ENCODE data around the gene FGR.

FGR gene

DNA sequence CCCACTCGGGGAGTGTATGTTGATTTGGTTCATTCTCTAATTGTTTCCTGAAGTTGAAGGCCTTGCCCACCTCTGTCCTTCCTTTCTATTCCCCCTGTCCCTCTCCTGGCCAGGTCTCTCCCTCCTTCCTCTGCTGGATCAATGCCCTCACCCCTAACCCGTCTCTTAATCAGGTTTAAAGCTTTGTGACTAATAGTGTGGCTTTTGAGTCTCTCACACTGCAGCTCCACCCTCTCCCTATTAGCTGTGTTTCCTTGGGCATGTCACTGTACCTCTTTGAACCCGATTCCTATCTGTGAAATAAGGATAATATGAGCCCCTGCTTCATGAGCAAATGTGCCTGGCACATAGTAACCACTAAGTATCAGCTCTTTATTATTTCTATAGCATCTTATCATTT lies 51.5 kb downstream of the FGR start:
- no peak for ATAC-seq
- TF ChIP-seq RARB (CRISPR knock-in tag; IDR thresholded peaks at IDR 0.05) (no peak), ZFP30 (CRISPR knock-in tag; IDR thresholded peaks at IDR 0.05) (no peak), ESRRG (CRISPR knock-in tag; IDR thresholded peaks at IDR 0.05) (no peak), ZNF70 (CRISPR knock-in tag; IDR thresholded peaks at IDR 0.05) (no peak), OSR1 (CRISPR knock-in tag; IDR thresholded peaks at IDR 0.05) (no peak), ZNF565 (CRISPR knock-in tag; conservative IDR thresholded peaks at IDR 0.05; ENCODE audit: low read depth) (no peak), ISL1 (CRISPR knock-in tag; IDR thresholded peaks at IDR 0.05) (no peak), ARNTL (CRISPR knock-in tag; IDR thresholded peaks at IDR 0.05; ENCODE audit: borderline replicate concordance, low read depth) (no peak)
- TF ChIP-seq, protein P1, sequence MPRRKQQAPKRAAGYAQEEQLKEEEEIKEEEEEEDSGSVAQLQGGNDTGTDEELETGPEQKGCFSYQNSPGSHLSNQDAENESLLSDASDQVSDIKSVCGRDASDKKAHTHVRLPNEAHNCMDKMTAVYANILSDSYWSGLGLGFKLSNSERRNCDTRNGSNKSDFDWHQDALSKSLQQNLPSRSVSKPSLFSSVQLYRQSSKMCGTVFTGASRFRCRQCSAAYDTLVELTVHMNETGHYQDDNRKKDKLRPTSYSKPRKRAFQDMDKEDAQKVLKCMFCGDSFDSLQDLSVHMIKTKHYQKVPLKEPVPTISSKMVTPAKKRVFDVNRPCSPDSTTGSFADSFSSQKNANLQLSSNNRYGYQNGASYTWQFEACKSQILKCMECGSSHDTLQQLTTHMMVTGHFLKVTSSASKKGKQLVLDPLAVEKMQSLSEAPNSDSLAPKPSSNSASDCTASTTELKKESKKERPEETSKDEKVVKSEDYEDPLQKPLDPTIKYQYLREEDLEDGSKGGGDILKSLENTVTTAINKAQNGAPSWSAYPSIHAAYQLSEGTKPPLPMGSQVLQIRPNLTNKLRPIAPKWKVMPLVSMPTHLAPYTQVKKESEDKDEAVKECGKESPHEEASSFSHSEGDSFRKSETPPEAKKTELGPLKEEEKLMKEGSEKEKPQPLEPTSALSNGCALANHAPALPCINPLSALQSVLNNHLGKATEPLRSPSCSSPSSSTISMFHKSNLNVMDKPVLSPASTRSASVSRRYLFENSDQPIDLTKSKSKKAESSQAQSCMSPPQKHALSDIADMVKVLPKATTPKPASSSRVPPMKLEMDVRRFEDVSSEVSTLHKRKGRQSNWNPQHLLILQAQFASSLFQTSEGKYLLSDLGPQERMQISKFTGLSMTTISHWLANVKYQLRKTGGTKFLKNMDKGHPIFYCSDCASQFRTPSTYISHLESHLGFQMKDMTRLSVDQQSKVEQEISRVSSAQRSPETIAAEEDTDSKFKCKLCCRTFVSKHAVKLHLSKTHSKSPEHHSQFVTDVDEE (CRISPR knock-in tag; IDR thresholded peaks at IDR 0.05) = no peak

DNA sequence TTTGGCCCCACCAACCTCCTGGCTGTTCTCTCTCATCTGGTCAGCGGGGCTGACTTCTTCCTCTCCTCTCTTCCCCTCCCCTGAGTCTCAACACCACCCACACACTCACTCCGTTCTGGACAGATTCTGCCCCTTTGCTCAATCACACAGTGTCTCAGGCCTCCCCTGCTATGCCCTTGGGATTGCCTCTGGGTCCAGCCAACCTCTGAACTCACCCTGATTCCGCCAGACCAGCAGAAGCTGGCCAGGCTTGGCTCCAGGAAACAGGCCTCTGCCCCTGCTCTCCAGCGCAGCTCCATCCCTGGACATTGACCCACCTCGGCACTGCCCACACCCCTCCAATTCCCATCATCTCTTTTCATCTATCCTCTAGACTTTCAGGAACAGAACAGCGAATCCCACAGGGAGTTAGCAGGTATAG lies 53.2 kb downstream of the FGR start:
- ATAC-seq = no peak
- TF ChIP-seq, protein P2, sequence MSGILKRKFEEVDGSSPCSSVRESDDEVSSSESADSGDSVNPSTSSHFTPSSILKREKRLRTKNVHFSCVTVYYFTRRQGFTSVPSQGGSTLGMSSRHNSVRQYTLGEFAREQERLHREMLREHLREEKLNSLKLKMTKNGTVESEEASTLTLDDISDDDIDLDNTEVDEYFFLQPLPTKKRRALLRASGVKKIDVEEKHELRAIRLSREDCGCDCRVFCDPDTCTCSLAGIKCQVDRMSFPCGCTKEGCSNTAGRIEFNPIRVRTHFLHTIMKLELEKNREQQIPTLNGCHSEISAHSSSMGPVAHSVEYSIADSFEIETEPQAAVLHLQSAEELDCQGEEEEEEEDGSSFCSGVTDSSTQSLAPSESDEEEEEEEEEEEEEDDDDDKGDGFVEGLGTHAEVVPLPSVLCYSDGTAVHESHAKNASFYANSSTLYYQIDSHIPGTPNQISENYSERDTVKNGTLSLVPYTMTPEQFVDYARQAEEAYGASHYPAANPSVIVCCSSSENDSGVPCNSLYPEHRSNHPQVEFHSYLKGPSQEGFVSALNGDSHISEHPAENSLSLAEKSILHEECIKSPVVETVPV (CRISPR knock-in tag; IDR thresholded peaks at IDR 0.05) = no peak
- TF ChIP-seq TCF4 (CRISPR knock-in tag; IDR thresholded peaks at IDR 0.05; ENCODE audit: borderline replicate concordance) = no peak
- TF ChIP-seq ZFP30 (CRISPR knock-in tag; IDR thresholded peaks at IDR 0.05) = no peak
- no peak for TF ChIP-seq ESRRG (CRISPR knock-in tag; IDR thresholded peaks at IDR 0.05)
- no peak for TF ChIP-seq ZNF8 (CRISPR knock-in tag; IDR thresholded peaks at IDR 0.05)
- no peak for TF ChIP-seq TOX (CRISPR knock-in tag; IDR thresholded peaks at IDR 0.05; ENCODE audit: borderline replicate concordance)
- no peak for TF ChIP-seq ZC3H10 (CRISPR knock-in tag; IDR thresholded peaks at IDR 0.05)
- TF ChIP-seq, protein P3, sequence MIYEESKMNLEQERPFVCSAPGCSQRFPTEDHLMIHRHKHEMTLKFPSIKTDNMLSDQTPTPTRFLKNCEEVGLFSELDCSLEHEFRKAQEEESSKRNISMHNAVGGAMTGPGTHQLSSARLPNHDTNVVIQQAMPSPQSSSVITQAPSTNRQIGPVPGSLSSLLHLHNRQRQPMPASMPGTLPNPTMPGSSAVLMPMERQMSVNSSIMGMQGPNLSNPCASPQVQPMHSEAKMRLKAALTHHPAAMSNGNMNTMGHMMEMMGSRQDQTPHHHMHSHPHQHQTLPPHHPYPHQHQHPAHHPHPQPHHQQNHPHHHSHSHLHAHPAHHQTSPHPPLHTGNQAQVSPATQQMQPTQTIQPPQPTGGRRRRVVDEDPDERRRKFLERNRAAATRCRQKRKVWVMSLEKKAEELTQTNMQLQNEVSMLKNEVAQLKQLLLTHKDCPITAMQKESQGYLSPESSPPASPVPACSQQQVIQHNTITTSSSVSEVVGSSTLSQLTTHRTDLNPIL (CRISPR knock-in tag; IDR thresholded peaks at IDR 0.05; ENCODE audit: low read depth) = no peak
- TF ChIP-seq ZNF565 (CRISPR knock-in tag; conservative IDR thresholded peaks at IDR 0.05; ENCODE audit: low read depth) = no peak
- no peak for TF ChIP-seq OSR1 (CRISPR knock-in tag; IDR thresholded peaks at IDR 0.05)
- no peak for TF ChIP-seq BACH2 (CRISPR knock-in tag; IDR thresholded peaks at IDR 0.05; ENCODE audit: borderline replicate concordance)
- no peak for TF ChIP-seq ZNF70 (CRISPR knock-in tag; IDR thresholded peaks at IDR 0.05)
- no peak for TF ChIP-seq SNAI2 (CRISPR knock-in tag; IDR thresholded peaks at IDR 0.05)
- no peak for TF ChIP-seq RARB (CRISPR knock-in tag; IDR thresholded peaks at IDR 0.05)
- no peak for TF ChIP-seq ZFP3 (CRISPR knock-in tag; IDR thresholded peaks at IDR 0.05)
- TF ChIP-seq PPARA (CRISPR knock-in tag; IDR thresholded peaks at IDR 0.05; ENCODE audit: borderline replicate concordance) = no peak
- no peak for TF ChIP-seq GLIS3 (CRISPR knock-in tag; IDR thresholded peaks at IDR 0.05)
- TF ChIP-seq ISL1 (CRISPR knock-in tag; IDR thresholded peaks at IDR 0.05) = no peak
- TF ChIP-seq CSDC2 (CRISPR knock-in tag; IDR thresholded peaks at IDR 0.05) = no peak
- TF ChIP-seq, protein P4, sequence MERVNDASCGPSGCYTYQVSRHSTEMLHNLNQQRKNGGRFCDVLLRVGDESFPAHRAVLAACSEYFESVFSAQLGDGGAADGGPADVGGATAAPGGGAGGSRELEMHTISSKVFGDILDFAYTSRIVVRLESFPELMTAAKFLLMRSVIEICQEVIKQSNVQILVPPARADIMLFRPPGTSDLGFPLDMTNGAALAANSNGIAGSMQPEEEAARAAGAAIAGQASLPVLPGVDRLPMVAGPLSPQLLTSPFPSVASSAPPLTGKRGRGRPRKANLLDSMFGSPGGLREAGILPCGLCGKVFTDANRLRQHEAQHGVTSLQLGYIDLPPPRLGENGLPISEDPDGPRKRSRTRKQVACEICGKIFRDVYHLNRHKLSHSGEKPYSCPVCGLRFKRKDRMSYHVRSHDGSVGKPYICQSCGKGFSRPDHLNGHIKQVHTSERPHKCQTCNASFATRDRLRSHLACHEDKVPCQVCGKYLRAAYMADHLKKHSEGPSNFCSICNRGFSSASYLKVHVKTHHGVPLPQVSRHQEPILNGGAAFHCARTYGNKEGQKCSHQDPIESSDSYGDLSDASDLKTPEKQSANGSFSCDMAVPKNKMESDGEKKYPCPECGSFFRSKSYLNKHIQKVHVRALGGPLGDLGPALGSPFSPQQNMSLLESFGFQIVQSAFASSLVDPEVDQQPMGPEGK (CRISPR knock-in tag; IDR thresholded peaks at IDR 0.05; ENCODE audit: borderline replicate concordance) = no peak

DNA sequence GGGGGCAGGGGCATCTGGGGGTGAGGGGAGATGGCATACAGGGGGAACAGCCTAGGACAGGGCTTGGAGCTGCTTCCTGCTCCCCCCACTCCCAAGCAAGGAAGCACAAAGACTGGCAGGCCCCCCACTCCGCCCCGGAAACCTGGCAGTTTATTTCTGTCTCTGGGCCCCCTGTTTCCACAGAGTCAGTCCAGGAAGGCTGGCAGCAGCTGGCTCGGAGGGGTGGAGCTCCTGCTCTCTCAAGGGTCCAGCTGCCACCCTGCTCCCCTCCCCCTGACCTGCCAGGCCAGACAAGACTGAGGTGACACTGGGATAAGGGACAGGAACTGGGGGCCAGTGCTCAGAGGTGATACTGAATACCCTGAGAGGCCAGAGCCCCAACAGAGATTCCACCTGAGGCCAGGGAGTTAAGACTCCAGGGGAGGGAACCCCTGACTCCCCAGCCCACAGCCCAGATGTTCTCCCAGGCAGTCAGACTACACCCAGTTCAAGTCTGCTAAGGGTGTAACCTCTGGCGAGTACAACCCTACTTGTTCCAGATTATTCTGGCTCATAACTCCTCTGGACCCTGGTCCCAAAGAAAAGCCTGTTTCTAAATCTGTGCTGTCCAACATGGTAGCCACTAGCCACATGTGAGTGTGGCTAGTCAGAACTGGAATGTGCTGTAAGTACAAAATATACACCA lies 57.3 kb downstream of the FGR start:
- ATAC-seq = no peak
- TF ChIP-seq, protein P4 (CRISPR knock-in tag; IDR thresholded peaks at IDR 0.05; ENCODE audit: borderline replicate concordance) = no peak
- TF ChIP-seq, protein P2 (CRISPR knock-in tag; IDR thresholded peaks at IDR 0.05) = no peak
- TF ChIP-seq PPARA (CRISPR knock-in tag; IDR thresholded peaks at IDR 0.05; ENCODE audit: borderline replicate concordance) (no peak), ESRRG (CRISPR knock-in tag; IDR thresholded peaks at IDR 0.05) (no peak), TCF4 (CRISPR knock-in tag; IDR thresholded peaks at IDR 0.05; ENCODE audit: borderline replicate concordance) (no peak), OSR1 (CRISPR knock-in tag; IDR thresholded peaks at IDR 0.05) (no peak), ARNTL (CRISPR knock-in tag; IDR thresholded peaks at IDR 0.05; ENCODE audit: borderline replicate concordance, low read depth) (no peak), TOX (CRISPR knock-in tag; IDR thresholded peaks at IDR 0.05; ENCODE audit: borderline replicate concordance) (no peak), GLIS3 (CRISPR knock-in tag; IDR thresholded peaks at IDR 0.05) (no peak), CSDC2 (CRISPR knock-in tag; IDR thresholded peaks at IDR 0.05) (no peak)
- TF ChIP-seq, protein P3 (CRISPR knock-in tag; IDR thresholded peaks at IDR 0.05; ENCODE audit: low read depth) = no peak
